Measurements from ENCODE around the gene GDF3.

DNA sequence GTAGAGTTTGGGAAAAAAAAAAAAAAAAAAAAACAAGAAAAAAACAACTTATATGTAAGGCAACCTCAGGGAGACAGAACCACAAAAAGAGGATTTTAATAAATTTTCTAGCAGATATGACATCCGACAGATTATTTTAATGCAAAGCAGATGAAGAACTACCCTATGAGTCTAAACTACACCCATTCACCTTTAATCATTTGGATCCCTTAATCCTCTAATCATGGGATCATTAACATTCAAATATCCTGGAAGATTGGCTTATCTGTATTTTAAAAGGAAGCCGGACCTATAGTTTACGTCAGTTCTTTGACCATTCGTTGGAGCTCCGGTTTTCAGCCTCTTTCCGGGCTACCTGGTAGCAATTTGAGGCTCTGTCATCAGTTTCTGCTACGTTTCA, 15.6 kb upstream of the GDF3 start, which contains the start of gene DPPA3:
- TF ChIP-seq POLR2A (IDR thresholded peaks at IDR 0.05) (no peak), EP300 (IDR thresholded peaks at IDR 0.05) (no peak)
- TF ChIP-seq, protein P1, sequence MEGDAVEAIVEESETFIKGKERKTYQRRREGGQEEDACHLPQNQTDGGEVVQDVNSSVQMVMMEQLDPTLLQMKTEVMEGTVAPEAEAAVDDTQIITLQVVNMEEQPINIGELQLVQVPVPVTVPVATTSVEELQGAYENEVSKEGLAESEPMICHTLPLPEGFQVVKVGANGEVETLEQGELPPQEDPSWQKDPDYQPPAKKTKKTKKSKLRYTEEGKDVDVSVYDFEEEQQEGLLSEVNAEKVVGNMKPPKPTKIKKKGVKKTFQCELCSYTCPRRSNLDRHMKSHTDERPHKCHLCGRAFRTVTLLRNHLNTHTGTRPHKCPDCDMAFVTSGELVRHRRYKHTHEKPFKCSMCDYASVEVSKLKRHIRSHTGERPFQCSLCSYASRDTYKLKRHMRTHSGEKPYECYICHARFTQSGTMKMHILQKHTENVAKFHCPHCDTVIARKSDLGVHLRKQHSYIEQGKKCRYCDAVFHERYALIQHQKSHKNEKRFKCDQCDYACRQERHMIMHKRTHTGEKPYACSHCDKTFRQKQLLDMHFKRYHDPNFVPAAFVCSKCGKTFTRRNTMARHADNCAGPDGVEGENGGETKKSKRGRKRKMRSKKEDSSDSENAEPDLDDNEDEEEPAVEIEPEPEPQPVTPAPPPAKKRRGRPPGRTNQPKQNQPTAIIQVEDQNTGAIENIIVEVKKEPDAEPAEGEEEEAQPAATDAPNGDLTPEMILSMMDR (IDR thresholded peaks at IDR 0.05) = no peak
